H1 (cell line): Measurements from ENCODE around the gene OGFR. TPM values are rescaled to one million over a fixed set of nuclear protein-coding genes. Genes with fewer than 3 reads are reported as not detected.

Experiments
- CTCF ChIA-PET: fragments of 300-600 bp; sonication (Branson Sonifier 250); formaldehyde crosslinking; loops from one replicate; lab custom pipeline; 2021; ENCODE audit not compliant: partially characterized antibody; lab: Charles Lee
- POLR2A ChIA-PET: fragments of 300-600 bp; sonication (Branson Sonifier 250); formaldehyde crosslinking; loops from one replicate; lab custom pipeline; 2021; ENCODE audit warnings: inconsistent platforms; ENCODE audit not compliant: partially characterized antibody; lab: Charles Lee
- DNase-seq, 2 experiments: peaks; one replicate each; pipeline versions ENCODE4 v3.0.0 to v3.0.0-alpha.2; 2010 to 2022; ENCODE audit warnings: low spot score in 2 of 2, low read depth in 1 of 2, mixed read lengths in 1 of 2
- FAIRE-seq: peaks from 2 replicates; lab custom pipeline; 2011; peaks lifted over from hg19 to GRCh38; lab: Jason Lieb, UNC
- H2AFZ ChIP-seq: 2 replicates; pipeline ENCODE4 v1.8.1; 2012; ENCODE audit warnings: low read length, inconsistent platforms
- H2AK5ac ChIP-seq: 2 replicates; pipeline ENCODE4 v1.6.1; 2013; ENCODE audit warnings: low read depth, low read length
- H2BK120ac ChIP-seq: replicated peaks from 2 replicates; pipeline ENCODE3; 2013; ENCODE audit warnings: low read depth, low read length, inconsistent platforms
- H2BK12ac ChIP-seq: 2 replicates; pipeline ENCODE4 v1.6.1; 2013; ENCODE audit warnings: low read depth, low read length
- H2BK15ac ChIP-seq: 2 replicates; pipeline ENCODE4 v1.6.1; 2013; ENCODE audit warnings: low read length
- H2BK20ac ChIP-seq: 2 replicates; pipeline ENCODE4 v1.6.1; 2013; ENCODE audit warnings: low read length
- H2BK5ac ChIP-seq: 2 replicates; pipeline ENCODE4 v1.6.1; 2013; ENCODE audit warnings: low read depth, low read length
- H3K14ac ChIP-seq: 2 replicates; pipeline ENCODE4 v1.6.1; 2013; ENCODE audit warnings: inconsistent platforms; ENCODE audit not compliant: insufficient read length
- H3K18ac ChIP-seq: 2 replicates; pipeline ENCODE4 v1.6.1; 2013; ENCODE audit warnings: low read length; ENCODE audit errors: extremely low read depth
- H3K23ac ChIP-seq: 2 replicates; pipeline ENCODE4 v1.6.1; 2013; ENCODE audit warnings: inconsistent platforms; ENCODE audit not compliant: insufficient read length
- H3K23me2 ChIP-seq: 2 replicates; pipeline ENCODE4 v1.6.1; 2013; ENCODE audit warnings: low read depth, low read length
- H3K27ac ChIP-seq: 2 replicates; pipeline ENCODE4 v1.6.1; 2011; ENCODE audit warnings: low read depth, low read length, inconsistent platforms
- H3K27me3 ChIP-seq, 4 experiments: replicated peaks in 1 of 4; 1 replicate in 1 of 4; 2 replicates in 3 of 4; pipeline versions ENCODE4 v1.6.1 to v1.8.1; 2011 to 2013; ENCODE audit warnings: low read length in 3 of 4, mild to moderate bottlenecking in 3 of 4, inconsistent platforms in 2 of 4, mixed read lengths in 2 of 4, moderate library complexity in 1 of 4; ENCODE audit not compliant: control insufficient read depth in 3 of 4, insufficient read depth in 3 of 4; ENCODE audit errors: extremely low read depth in 1 of 4
- H3K36me3 ChIP-seq, 4 experiments: 2 replicates each; pipeline versions ENCODE4 v1.6.1 to v1.8.1; 2011 to 2013; ENCODE audit warnings: mild to moderate bottlenecking in 4 of 4, low read length in 3 of 4, moderate library complexity in 2 of 4, control low read depth in 1 of 4, inconsistent platforms in 1 of 4; ENCODE audit not compliant: insufficient read depth in 4 of 4, control insufficient read depth in 2 of 4
- H3K4ac ChIP-seq: replicated peaks from 2 replicates; pipeline ENCODE3; 2013; ENCODE audit warnings: low read length, low read depth, mixed read lengths, inconsistent platforms; ENCODE audit not compliant: insufficient read length
- H3K4me1 ChIP-seq, 4 experiments: replicated peaks in 1 of 4; 1 replicate in 1 of 4; 2 replicates in 3 of 4; pipeline versions ENCODE4 v1.6.1 to v1.8.1; 2011 to 2013; ENCODE audit warnings: low read length in 3 of 4, inconsistent platforms in 2 of 4, mixed read lengths in 1 of 4; ENCODE audit not compliant: insufficient read depth in 4 of 4, control insufficient read depth in 3 of 4
- H3K4me2 ChIP-seq, 2 experiments: 2 replicates each; pipeline versions ENCODE4 v1.6.1 to v1.8.1; 2011 to 2013; ENCODE audit warnings: low read depth in 2 of 2, low read length in 2 of 2, control low read depth in 1 of 2, inconsistent platforms in 1 of 2, mild to moderate bottlenecking in 1 of 2; ENCODE audit not compliant: insufficient read depth in 1 of 2
- H3K4me3 ChIP-seq, 4 experiments: fragments of 200-600, 300-600 bp in 1 of 4; sonication (generic), shearing (Covaris generic), sonication (Bioruptor Twin) in 1 of 4; 2 replicates each; pipeline versions ENCODE4 v1.5.1 to v1.8.1; 2011 to 2016; ENCODE audit warnings: low read length in 4 of 4, low read depth in 3 of 4, control low read depth in 2 of 4, inconsistent platforms in 2 of 4, mild to moderate bottlenecking in 2 of 4, mixed read lengths in 1 of 4, moderate library complexity in 1 of 4; ENCODE audit not compliant: insufficient read depth in 2 of 4; ENCODE audit errors: extremely low read depth in 1 of 4
- H3K56ac ChIP-seq: replicated peaks from 2 replicates; pipeline ENCODE3; 2013; ENCODE audit warnings: low read depth, mild to moderate bottlenecking, mixed read lengths, low read length, inconsistent platforms; ENCODE audit not compliant: insufficient read length
- H3K79me1 ChIP-seq: 2 replicates; pipeline ENCODE4 v1.6.1; 2013; ENCODE audit warnings: low read depth, low read length, control low read depth
- H3K79me2 ChIP-seq, 2 experiments: 2 replicates each; pipeline versions ENCODE4 v1.6.1 to v1.8.1; 2012 to 2013; ENCODE audit warnings: low read length in 2 of 2, mild to moderate bottlenecking in 2 of 2, inconsistent platforms in 1 of 2; ENCODE audit not compliant: insufficient read depth in 2 of 2, control insufficient read depth in 1 of 2
- H3K9ac ChIP-seq, 4 experiments: replicated peaks in 1 of 4; 1 replicate in 1 of 4; 2 replicates in 3 of 4; pipeline versions ENCODE4 v1.6.1 to v1.8.1; 2011 to 2013; ENCODE audit warnings: low read depth in 3 of 4, low read length in 3 of 4, control low read depth in 2 of 4, mild to moderate bottlenecking in 2 of 4, moderate library complexity in 2 of 4, inconsistent platforms in 1 of 4; ENCODE audit errors: extremely low read depth in 1 of 4
- H3K9me3 ChIP-seq, 2 experiments: 2 replicates each; pipeline versions ENCODE4 v1.6.1 to v1.8.1; 2012 to 2013; ENCODE audit warnings: mild to moderate bottlenecking in 2 of 2, moderate library complexity in 2 of 2, control low read depth in 1 of 2, inconsistent platforms in 1 of 2, low read depth in 1 of 2, low read length in 1 of 2, mixed read lengths in 1 of 2; ENCODE audit not compliant: insufficient read depth in 2 of 2
- H4K20me1 ChIP-seq, 2 experiments: replicated peaks in 1 of 2; 2 replicates each; pipeline versions ENCODE3 to v1.8.1; 2011 to 2013; ENCODE audit warnings: inconsistent platforms in 2 of 2, low read length in 2 of 2, mild to moderate bottlenecking in 1 of 2; ENCODE audit not compliant: insufficient read depth in 2 of 2, control insufficient read depth in 1 of 2
- H4K5ac ChIP-seq: 2 replicates; pipeline ENCODE4 v1.6.1; 2013; ENCODE audit warnings: low read length, low read depth, mixed read lengths, inconsistent platforms; ENCODE audit not compliant: insufficient read length
- H4K8ac ChIP-seq: 2 replicates; pipeline ENCODE4 v1.8.0; 2013; ENCODE audit warnings: mild to moderate bottlenecking, moderate library complexity, low read length, inconsistent platforms; ENCODE audit not compliant: insufficient read depth; ENCODE audit errors: extremely low read depth
- H4K91ac ChIP-seq: replicated peaks from 2 replicates; pipeline ENCODE3; 2013; ENCODE audit warnings: low read length, mixed read lengths, inconsistent platforms; ENCODE audit not compliant: insufficient read length
- CREB1 ChIP-seq: IDR thresholded peaks from 2 replicates; pipeline ENCODE4 v1.6.1; 2012; ENCODE audit warnings: inconsistent platforms
- GTF2F1 ChIP-seq: IDR thresholded peaks from 2 replicates; pipeline ENCODE4 v1.6.1; 2012; ENCODE audit warnings: low read depth, low read length, improper control_type of control experiment, borderline replicate concordance
- JUN ChIP-seq: IDR thresholded peaks from 2 replicates; pipeline ENCODE4 v1.6.1; 2011; ENCODE audit warnings: low read depth, mild to moderate bottlenecking, improper control_type of control experiment, low read length
- KDM4A ChIP-seq: IDR thresholded peaks from one replicate; pipeline ENCODE4 v1.7.1; 2012; ENCODE audit warnings: low read depth, mild to moderate bottlenecking, moderate library complexity, low read length, inconsistent platforms; ENCODE audit not compliant: severe bottlenecking
- NANOG ChIP-seq: IDR thresholded peaks from 2 replicates; pipeline ENCODE4 v1.6.1; 2011; ENCODE audit warnings: low read length, low read depth, mild to moderate bottlenecking, inconsistent platforms; ENCODE audit not compliant: insufficient read depth, poor library complexity, severe bottlenecking
- RFX5 ChIP-seq: IDR thresholded peaks from 2 replicates; pipeline ENCODE4 v1.6.1; 2011; ENCODE audit warnings: low read depth, low read length, improper control_type of control experiment, borderline replicate concordance
- SAP30 ChIP-seq: fragments of 300-600 bp; sonication (generic); IDR thresholded peaks from 2 replicates; pipeline ENCODE4 v1.7.1; 2012; ENCODE audit warnings: low read length, moderate library complexity, mild to moderate bottlenecking, inconsistent platforms; ENCODE audit not compliant: insufficient read depth, insufficient replicate concordance
- SIN3A ChIP-seq, 2 experiments: IDR thresholded peaks in 1 of 2; conservative IDR thresholded peaks in 1 of 2; 2 replicates each; pipeline ENCODE4 v1.6.1; 2011 to 2012; ENCODE audit warnings: low read length in 2 of 2, improper control_type of control experiment in 1 of 2, low read depth in 1 of 2, mild to moderate bottlenecking in 1 of 2
- SP2 ChIP-seq: IDR thresholded peaks from 2 replicates; pipeline ENCODE4 v1.6.1; 2012; ENCODE audit warnings: mild to moderate bottlenecking, low read length, inconsistent platforms
- WGBS, 2 experiments: shearing (Covaris generic) in 1 of 2; methylation state at CpG; one replicate each; pipeline versions ENCODE4 v1.1.6 to v1.1.7; 2013 to 2015; ENCODE audit warnings: low lambda C conversion rate in 2 of 2, mixed read lengths in 2 of 2, inconsistent platforms in 1 of 2, low coverage in 1 of 2, missing lambda C conversion rate in 1 of 2; ENCODE audit not compliant: insufficient replicate concordance in 2 of 2, insufficient coverage in 1 of 2, insufficient read length in 1 of 2; ENCODE audit errors: extremely low coverage in 1 of 2, missing lambda C conversion rate in 1 of 2; 5-methylcytosine and 5-hydroxymethylcytosine counted together
- polyA plus RNA-seq, 7 experiments: library from polyadenylated mRNA; depleted of rRNA in 3 of 7; stranded (reverse) in 5 of 7; unstranded in 2 of 7; fragments of >200 nt in 5 of 7; fragments of 200-250 nt in 2 of 7; gene quantifications; 1 replicate in 5 of 7; 2 replicates in 1 of 7; 4 replicates in 1 of 7; pipeline versions ENCODE4 v1.2.1 to v1.2.3, GENCODE V29; 2011 to 2013; ENCODE audit warnings: missing spikeins in 2 of 7, mixed read lengths in 2 of 7
- total RNA-seq: library from RNA; stranded (reverse); fragmentation: NEBNext Ultra II Directional; extraction: Animal tissue kit (Norgen Biotek cat#: 25700); gene quantifications from 2 replicates; pipeline ENCODE4 v1.2.1, GENCODE V29; 2021
- TF ChIP-seq, protein P1 (sequence below): IDR thresholded peaks from 2 replicates; pipeline ENCODE4 v1.6.1; 2011; ENCODE audit warnings: low read length, improper control_type of control experiment

The OGFR gene
- total and polyA plus RNA-seq, 2 of the 8 experiments (the other 6 are each of a cell fraction or from before 2014, with no cell fraction given): 13.9 to 25.1 TPM

DNA sequence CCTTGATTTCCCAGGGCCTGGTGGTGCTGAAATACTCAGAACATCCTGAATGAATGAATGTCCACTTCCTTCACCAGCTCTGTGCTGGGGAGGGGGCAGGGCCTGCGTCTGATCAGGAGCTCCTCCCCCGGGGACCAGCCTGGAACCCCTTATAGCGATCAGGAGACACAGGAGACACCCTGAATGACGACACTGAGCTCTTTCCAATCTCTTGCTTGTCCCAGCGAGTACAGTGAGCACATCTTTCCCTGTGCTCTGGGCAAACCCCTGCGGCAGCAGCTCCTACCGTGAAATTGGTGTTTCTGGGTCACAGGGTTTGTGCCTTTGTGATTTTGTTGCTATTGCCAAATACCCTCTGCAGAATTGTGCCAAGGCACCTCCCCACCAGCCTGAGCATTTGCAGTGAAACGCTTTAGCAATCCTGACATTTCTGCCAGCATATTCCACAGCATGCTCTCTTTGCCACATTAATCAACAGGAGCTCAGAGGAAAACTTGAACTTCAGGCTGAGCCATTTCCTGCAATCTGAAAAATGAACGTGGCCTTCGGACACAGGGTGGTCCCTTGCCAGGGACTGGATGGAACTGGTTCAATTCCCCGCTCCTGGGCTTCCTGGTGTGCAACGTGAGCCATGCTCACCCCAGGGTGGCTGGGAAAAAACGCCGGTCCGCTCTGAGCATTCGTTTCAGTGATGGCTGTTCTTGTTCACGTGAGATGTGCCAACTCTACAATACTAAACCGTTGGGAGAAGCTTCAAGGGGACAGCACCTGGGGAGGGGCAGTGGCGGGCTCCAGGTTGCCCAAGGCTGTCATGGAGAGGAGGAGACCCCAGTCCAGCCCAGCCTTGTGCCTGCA is 31.4 kb upstream of the OGFR start:
- FAIRE-seq (no peak), DNase-seq (no peak)
- H4K20me1 ChIP-seq: peaks cover 0 to 4% of the 10 kb centered on the region in 2 experiments
- no peak overlapping the region for H3K9ac ChIP-seq
- no peak overlapping the region for H3K4me3 ChIP-seq
- H2AK5ac ChIP-seq: no peak overlapping the region
- no peaks in the 10 kb centered on the region for H3K27me3 ChIP-seq
- CTCF ChIA-PET: interaction anchor here (1.4 to 3.1 kb wide), 3 partner anchors 9 to 21 kb away, joined by 3 to 12 read pairs (median 5); no protein-coding TSS in a partner anchor
- H3K9me3 ChIP-seq: no peaks in the 10 kb centered on the region
- no peak overlapping the region for H2BK12ac ChIP-seq
- peaks cover 0 to 15% (median 4%) of the 10 kb centered on the region in 4 experiments; a peak in 4 of 7 replicates for H3K4me1 ChIP-seq
- POLR2A ChIA-PET: no interaction called here
- H2BK5ac ChIP-seq: no peak overlapping the region; the same call in 1 of the 2 replicates
- no peak overlapping the region for H3K4ac ChIP-seq
- H2BK15ac ChIP-seq: no peak overlapping the region
- 83% methylated on average over 19 of the region's 19 CpGs; no CpG with 5 or more reads in 1 of the 2 experiments for WGBS, 2 experiments
- H3K14ac ChIP-seq: no peak overlapping the region
- no peaks in the 10 kb centered on the region for H3K36me3 ChIP-seq
- no peak overlapping the region for H3K4me2 ChIP-seq
- no peak overlapping the region for H3K56ac ChIP-seq
- H4K8ac ChIP-seq: no peak overlapping the region
- H2BK120ac ChIP-seq: no peak overlapping the region
- peaks cover 4% of the 10 kb centered on the region; the same call in 1 of the 2 replicates for H3K79me1 ChIP-seq
- no peak overlapping the region for H4K5ac ChIP-seq
- H2AFZ ChIP-seq: no peak overlapping the region
- peak overlapping the region; percentile 38 for H4K91ac ChIP-seq
- no peak overlapping the region for H2BK20ac ChIP-seq
- no peaks in the 10 kb centered on the region for H3K23me2 ChIP-seq
- no peak overlapping the region for H3K18ac ChIP-seq
- no peaks in the 10 kb centered on the region for H3K79me2 ChIP-seq
- H3K23ac ChIP-seq: no peak overlapping the region
- H3K27ac ChIP-seq: no peak overlapping the region
- TF ChIP-seq CREB1 (no peak), SAP30 (no peak), NANOG (no peak), GTF2F1 (no peak), JUN (no peak), SIN3A (conservative IDR thresholded peaks at IDR 0.05 in 1 of 2, IDR thresholded peaks at IDR 0.05 in 1 of 2; ENCODE audit: low read depth in 1 of 2, low read length in 2 of 2) (no peak), RFX5 (no peak), KDM4A (no peak), SP2 (no peak)
- TF ChIP-seq, protein P1, sequence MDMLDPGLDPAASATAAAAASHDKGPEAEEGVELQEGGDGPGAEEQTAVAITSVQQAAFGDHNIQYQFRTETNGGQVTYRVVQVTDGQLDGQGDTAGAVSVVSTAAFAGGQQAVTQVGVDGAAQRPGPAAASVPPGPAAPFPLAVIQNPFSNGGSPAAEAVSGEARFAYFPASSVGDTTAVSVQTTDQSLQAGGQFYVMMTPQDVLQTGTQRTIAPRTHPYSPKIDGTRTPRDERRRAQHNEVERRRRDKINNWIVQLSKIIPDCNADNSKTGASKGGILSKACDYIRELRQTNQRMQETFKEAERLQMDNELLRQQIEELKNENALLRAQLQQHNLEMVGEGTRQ: no peak
